Measurements from ENCODE around the gene RTL1. TPM values are rescaled to one million over a fixed set of nuclear protein-coding genes. Genes with fewer than 3 reads are reported as not detected.

Gene RTL1
- total RNA-seq, 1 experiment from 2014 or later = not detected

- Histone ChIP-seq H4K5ac (ENCODE audit: insufficient read length, low read depth, low read length) (no peak overlapping the region), H3K56ac (ENCODE audit: insufficient read length, low read depth, low read length) (no peak overlapping the region), H3K23ac (ENCODE audit: insufficient read length, low read depth, low read length) (no peak overlapping the region), H4K91ac (ENCODE audit: insufficient read length, low read depth, low read length) (no peak overlapping the region), H4K8ac (replicated peaks; ENCODE audit: insufficient read length, low read depth, low read length) (no peak overlapping the region), H3K4me1 (ENCODE audit: insufficient read depth, low read length) (no peaks in the 10 kb centered on the region), H3K4me2 (ENCODE audit: insufficient read depth, insufficient read length, low read length) (no peak overlapping the region), H2BK12ac (ENCODE audit: insufficient read length, low read depth, low read length) (no peak overlapping the region), H3K18ac (ENCODE audit: insufficient read length, low read depth, low read length) (peak overlapping the region; percentile 32), H2BK20ac (ENCODE audit: low read depth, low read length, poor library complexity, severe bottlenecking) (no peak overlapping the region), H3K9ac (ENCODE audit: extremely low read depth, insufficient read length, low read length) (no peak overlapping the region), H2AK5ac (ENCODE audit: insufficient read length, low read length) (no peak overlapping the region), H3K79me1 (ENCODE audit: insufficient read depth, low read depth, low read length, poor library complexity, severe bottlenecking) (no peaks in the 10 kb centered on the region), H2BK120ac (ENCODE audit: low read depth, low read length, poor library complexity, severe bottlenecking) (no peak overlapping the region), H3K14ac (ENCODE audit: insufficient read depth, low read length) (no peak overlapping the region), H4K20me1 (ENCODE audit: control insufficient read depth, insufficient read depth, insufficient read length) (no peaks in the 10 kb centered on the region), H3K4ac (ENCODE audit: low read depth, low read length) (no peak overlapping the region), H2AFZ (ENCODE audit: low read length) (no peak overlapping the region), H3T11ph (ENCODE audit: low read length) (no peak overlapping the region), H3K27me3 (ENCODE audit: insufficient read depth, low read length) (no peaks in the 10 kb centered on the region), H2BK5ac (ENCODE audit: insufficient read length, low read length) (no peak overlapping the region), H3K23me2 (ENCODE audit: insufficient read length, low read depth, low read length, poor library complexity, severe bottlenecking) (no peaks in the 10 kb centered on the region), H3K27ac (ENCODE audit: insufficient read length, low read depth, low read length) (no peak overlapping the region), H3K79me2 (ENCODE audit: insufficient read depth, low read length) (no peaks in the 10 kb centered on the region), H2BK15ac (ENCODE audit: low read depth, low read length) (no peak overlapping the region), H3K9me3 (ENCODE audit: control insufficient read depth, low read depth, low read length) (no peaks in the 10 kb centered on the region)
- peaks cover 10 to 20% of the 10 kb centered on the region in 2 experiments for H3K9me3 Mint-ChIP-seq
- peaks cover 17% of the 10 kb centered on the region for H3K27me3 Mint-ChIP-seq (ENCODE audit: low read depth)
- WGBS (ENCODE audit: extremely low coverage, insufficient read length, low lambda C conversion rate) = no CpG with 5 or more reads among the region's 8 CpGs
- DNase-seq = no peak
- no peak overlapping the region for H3K27ac Mint-ChIP-seq
- H3K4me1 Mint-ChIP-seq = no peaks in the 10 kb centered on the region
- TF ChIP-seq CTCF (conservative IDR thresholded peaks at IDR 0.05) = no peak
- H3K36me3 Mint-ChIP-seq (ENCODE audit: insufficient read depth in 1 of 3, low read depth in 3 of 3) = peaks cover 6 to 13% (median 10%) of the 10 kb centered on the region in 3 experiments
- H3K4me3 Mint-ChIP-seq = no peak overlapping the region
These were observed 24.3 kb downstream of the RTL1 start for GRCh38 chr14:100879194-100879593.

Measured in H9 (cell line).